Urinary bladder (tissue), 2 donors: ENCODE results near the gene SALL4. TPM values are rescaled to one million over a fixed set of nuclear protein-coding genes. Genes with fewer than 3 reads are reported as not detected.

Experiments
- polyA plus RNA-seq: library from polyadenylated mRNA; stranded (reverse); fragments of 200-250 nt; gene quantifications from one replicate; pipeline ENCODE4 v1.2.3, GENCODE V29; 2013
- total RNA-seq: library from RNA; depleted of rRNA; stranded (reverse); fragments of >200 nt; gene quantifications from one replicate; pipeline ENCODE4 v1.2.3, GENCODE V29; 2014
- donor health status: healthy.

The SALL4 gene
- total and polyA plus RNA-seq, 2 donors: 0.06 to 1.3 TPM

Other genes starting within 250 kb of the SALL4 start
- 25.6 TPM for gene ATP9A, start 34.1 kb downstream of the SALL4 start, total RNA-seq
- 17.9 TPM for gene ATP9A, start 34.1 kb downstream of the SALL4 start, polyA plus RNA-seq